Measurements from ENCODE around the gene MBD3L4. TPM values are rescaled to one million over a fixed set of nuclear protein-coding genes. Genes with fewer than 3 reads are reported as not detected.

Gene MBD3L4
- total and polyA plus RNA-seq, 2 of the 13 experiments (the other 11 are each of a cell fraction or from before 2014, with no cell fraction given): not detected

DNA sequence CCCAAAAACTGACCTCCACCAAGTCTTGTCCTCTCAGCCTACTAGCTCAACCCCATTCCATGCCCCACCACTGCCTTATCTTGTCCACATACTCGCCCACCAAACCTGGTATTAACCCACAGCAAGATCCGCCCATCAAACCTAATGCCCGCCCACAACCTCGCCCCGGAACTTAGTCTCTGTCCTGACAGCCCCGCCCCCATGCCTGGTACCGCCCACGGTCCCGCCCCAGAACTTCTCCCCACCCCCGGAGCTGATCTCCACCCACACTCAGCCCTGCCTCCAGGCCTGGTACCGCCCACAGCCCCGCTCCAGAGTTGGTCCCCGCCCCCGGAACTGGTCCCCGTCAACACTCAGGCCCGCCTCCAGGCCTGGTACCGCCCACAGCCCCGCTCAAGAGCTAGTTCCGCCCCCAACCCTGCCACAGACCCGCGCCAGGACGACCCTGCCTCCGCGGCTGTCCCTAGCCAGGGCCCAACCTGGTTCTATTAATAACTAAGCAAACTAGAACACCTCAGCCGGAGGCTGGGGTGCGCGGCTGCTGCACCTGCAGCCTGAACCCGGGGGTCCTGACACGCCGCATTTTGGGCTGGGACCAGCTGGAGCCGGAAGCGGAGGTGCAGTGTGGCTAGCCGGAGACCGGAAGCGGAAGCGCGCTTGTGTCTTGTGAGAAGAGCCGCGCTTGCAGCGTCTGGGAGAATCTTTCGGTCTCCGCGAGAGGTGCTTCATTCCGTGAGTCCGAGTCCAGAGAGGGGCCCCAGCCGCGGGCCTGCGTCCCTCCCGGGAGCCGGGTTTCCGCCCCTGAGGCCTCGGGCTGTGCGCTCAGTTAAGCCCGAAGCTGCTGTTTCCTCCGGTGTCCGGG, 29.3 kb upstream of the MBD3L4 start, which contains the start of gene ZNF557 (continued):
- no peak for TF ChIP-seq BCLAF1 (IDR thresholded peaks at IDR 0.05)
- no peak for TF ChIP-seq ZNF562 (CRISPR knock-in tag; IDR thresholded peaks at IDR 0.05; ENCODE audit: borderline replicate concordance)
- TF ChIP-seq KLF6 (CRISPR knock-in tag; IDR thresholded peaks at IDR 0.05): no peak
- no peak for TF ChIP-seq ZEB1 (IDR thresholded peaks at IDR 0.05; ENCODE audit: insufficient replicate concordance, low read depth)
- TF ChIP-seq CREB3 (CRISPR knock-in tag; IDR thresholded peaks at IDR 0.05): 0 out of 2 replicates have a peak, but pooled peaks have one; percentile 57
- peak; percentile 22; the same call in 1 of the 2 replicates for TF ChIP-seq SPEN (CRISPR knock-in tag; IDR thresholded peaks at IDR 0.05; ENCODE audit: low read depth)
- no peak for TF ChIP-seq GZF1 (CRISPR knock-in tag; IDR thresholded peaks at IDR 0.05)
- 0 out of 2 replicates have a peak, but pooled peaks have one; percentile 47 for TF ChIP-seq ZNF329 (CRISPR knock-in tag; IDR thresholded peaks at IDR 0.05; ENCODE audit: low read depth)
- TF ChIP-seq LBX2 (CRISPR knock-in tag; IDR thresholded peaks at IDR 0.05; ENCODE audit: borderline replicate concordance): no peak
- TF ChIP-seq ZBTB7A (CRISPR knock-in tag; IDR thresholded peaks at IDR 0.05): peak; percentile 55
- TF ChIP-seq ARID3A (IDR thresholded peaks at IDR 0.05; ENCODE audit: low read depth, low read length): no peak
- TF ChIP-seq SIX4 (CRISPR knock-in tag; IDR thresholded peaks at IDR 0.05): peak; percentile 27; the same call in 1 of the 2 replicates
- no peak for TF ChIP-seq ZNF282 (IDR thresholded peaks at IDR 0.05; ENCODE audit: partially characterized antibody)
- TF ChIP-seq ZNF557 (CRISPR knock-in tag; IDR thresholded peaks at IDR 0.05): 0 out of 2 replicates have a peak, but pooled peaks have one; percentile 40
- TF ChIP-seq ZIK1 (CRISPR knock-in tag; IDR thresholded peaks at IDR 0.05; ENCODE audit: borderline replicate concordance, low read depth): no peak
- TF ChIP-seq NFE2L2 (IDR thresholded peaks at IDR 0.05; ENCODE audit: low read length): no peak
- TF ChIP-seq ISX (CRISPR knock-in tag; conservative IDR thresholded peaks at IDR 0.05): 0 out of 2 replicates have a peak, but pooled peaks have one; percentile 41
- TF ChIP-seq SKIL (CRISPR knock-in tag; IDR thresholded peaks at IDR 0.05; ENCODE audit: borderline replicate concordance): no peak
- no peak for TF ChIP-seq ZNF10 (CRISPR knock-in tag; IDR thresholded peaks at IDR 0.05; ENCODE audit: borderline replicate concordance, low read depth)
